ENCODE measurements around the gene MRAS.

The MRAS gene

DNA sequence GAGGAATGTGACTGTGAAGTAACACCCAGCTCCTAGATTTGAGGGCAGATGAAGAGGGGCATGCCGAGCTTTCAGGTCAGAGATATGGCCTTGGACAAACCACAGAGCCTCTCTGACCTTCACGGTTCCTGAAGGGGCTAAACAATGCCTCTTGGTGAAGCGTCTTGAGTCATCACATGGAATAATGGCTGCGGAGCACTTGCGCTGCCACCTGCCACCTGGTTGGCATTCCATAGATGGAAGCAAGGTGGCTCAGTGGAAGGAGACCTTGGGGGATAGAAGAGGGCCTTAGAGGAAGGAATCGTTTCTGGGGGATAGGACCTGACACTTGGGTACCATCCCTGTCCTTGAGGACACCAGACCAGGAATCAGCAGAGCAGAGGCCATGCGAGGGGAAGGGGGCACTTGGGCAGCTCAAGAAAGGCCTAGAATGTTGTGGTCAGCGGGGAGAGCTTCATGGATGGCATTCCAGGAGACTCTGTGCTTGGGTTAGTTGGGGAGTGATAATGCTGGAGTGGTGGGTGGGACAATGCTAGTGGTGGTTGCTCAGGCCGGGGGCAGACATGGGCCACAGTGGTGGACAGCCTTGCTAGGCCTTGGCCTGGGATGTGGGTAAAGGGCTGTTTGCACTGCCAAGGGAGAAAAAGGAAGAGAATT is 12.6 kb downstream of the MRAS start:
- no peak overlapping the region for H3K4me3 ChIP-seq (ENCODE audit: low read depth, low read length)
- TF ChIP-seq, protein P1, sequence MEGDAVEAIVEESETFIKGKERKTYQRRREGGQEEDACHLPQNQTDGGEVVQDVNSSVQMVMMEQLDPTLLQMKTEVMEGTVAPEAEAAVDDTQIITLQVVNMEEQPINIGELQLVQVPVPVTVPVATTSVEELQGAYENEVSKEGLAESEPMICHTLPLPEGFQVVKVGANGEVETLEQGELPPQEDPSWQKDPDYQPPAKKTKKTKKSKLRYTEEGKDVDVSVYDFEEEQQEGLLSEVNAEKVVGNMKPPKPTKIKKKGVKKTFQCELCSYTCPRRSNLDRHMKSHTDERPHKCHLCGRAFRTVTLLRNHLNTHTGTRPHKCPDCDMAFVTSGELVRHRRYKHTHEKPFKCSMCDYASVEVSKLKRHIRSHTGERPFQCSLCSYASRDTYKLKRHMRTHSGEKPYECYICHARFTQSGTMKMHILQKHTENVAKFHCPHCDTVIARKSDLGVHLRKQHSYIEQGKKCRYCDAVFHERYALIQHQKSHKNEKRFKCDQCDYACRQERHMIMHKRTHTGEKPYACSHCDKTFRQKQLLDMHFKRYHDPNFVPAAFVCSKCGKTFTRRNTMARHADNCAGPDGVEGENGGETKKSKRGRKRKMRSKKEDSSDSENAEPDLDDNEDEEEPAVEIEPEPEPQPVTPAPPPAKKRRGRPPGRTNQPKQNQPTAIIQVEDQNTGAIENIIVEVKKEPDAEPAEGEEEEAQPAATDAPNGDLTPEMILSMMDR (IDR thresholded peaks at IDR 0.05; ENCODE audit: low read depth, low read length): no peak

DNA sequence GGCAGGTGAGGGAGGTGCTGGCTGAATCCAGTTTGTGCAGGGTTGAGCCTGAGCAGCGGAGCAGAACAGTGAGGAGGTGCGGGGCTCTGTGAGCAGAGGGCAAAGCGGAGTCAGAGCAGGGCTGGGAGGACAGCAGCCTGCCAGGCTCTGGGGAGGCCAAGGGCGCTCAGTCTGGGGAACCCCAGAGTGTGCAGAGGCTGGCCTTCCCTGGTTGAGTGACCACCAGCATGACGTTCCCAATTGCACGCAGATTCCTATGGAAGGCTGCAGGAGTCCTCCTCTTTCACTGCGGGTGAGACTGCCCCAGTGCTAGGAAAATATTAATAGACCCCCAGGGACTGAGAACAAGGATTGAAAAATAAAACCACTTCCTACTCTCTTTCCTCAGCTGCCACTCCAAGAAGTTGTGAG is 13.2 kb downstream of the MRAS start:
- H3K4me3 ChIP-seq (ENCODE audit: low read depth, low read length): no peak overlapping the region
- TF ChIP-seq, protein P1 (IDR thresholded peaks at IDR 0.05; ENCODE audit: low read depth, low read length): no peak

DNA sequence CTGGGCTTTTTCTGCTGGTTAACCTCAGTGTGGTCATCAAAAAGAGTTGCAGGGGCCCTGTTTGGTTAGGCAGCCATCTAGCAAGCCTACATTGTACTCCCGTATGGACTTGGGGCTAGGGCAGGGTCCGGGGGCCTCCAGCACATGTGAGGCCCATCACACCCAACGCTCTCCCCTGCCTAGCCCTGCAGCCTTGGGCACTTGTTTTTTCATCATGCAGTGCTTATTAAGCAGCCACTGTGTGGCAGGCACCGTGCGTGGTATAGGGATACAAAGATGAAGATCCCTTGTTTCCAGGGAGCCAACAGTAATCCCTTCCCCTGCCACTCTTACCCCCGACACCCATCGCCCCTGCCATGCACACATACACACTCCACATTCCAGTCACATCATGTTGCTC is 14.2 kb downstream of the MRAS start:
- no peak overlapping the region for H3K4me3 ChIP-seq (ENCODE audit: low read depth, low read length)
- TF ChIP-seq, protein P1 (IDR thresholded peaks at IDR 0.05; ENCODE audit: low read depth, low read length): no peak

DNA sequence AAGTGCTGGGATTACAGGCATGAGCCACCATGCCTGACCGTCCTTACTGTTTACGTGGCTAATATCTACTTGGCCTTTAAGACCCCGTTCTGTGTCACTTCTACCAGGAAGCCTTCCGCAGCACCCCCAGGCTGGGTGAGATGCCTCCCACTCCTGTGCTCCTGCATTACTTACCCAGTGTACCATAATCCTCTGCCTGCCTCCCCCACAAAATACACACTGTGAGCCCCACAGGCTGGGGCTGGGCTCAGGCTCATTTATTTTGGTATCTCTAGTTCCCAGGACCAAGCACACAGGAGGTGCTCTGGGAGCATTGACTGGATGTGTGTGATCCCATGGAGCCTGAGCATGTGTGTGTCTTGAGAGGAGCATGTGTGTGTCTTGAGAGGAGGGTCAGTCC is 14.9 kb downstream of the MRAS start:
- H3K4me3 ChIP-seq (ENCODE audit: low read depth, low read length): no peak overlapping the region
- TF ChIP-seq, protein P1 (IDR thresholded peaks at IDR 0.05; ENCODE audit: low read depth, low read length): no peak

DNA sequence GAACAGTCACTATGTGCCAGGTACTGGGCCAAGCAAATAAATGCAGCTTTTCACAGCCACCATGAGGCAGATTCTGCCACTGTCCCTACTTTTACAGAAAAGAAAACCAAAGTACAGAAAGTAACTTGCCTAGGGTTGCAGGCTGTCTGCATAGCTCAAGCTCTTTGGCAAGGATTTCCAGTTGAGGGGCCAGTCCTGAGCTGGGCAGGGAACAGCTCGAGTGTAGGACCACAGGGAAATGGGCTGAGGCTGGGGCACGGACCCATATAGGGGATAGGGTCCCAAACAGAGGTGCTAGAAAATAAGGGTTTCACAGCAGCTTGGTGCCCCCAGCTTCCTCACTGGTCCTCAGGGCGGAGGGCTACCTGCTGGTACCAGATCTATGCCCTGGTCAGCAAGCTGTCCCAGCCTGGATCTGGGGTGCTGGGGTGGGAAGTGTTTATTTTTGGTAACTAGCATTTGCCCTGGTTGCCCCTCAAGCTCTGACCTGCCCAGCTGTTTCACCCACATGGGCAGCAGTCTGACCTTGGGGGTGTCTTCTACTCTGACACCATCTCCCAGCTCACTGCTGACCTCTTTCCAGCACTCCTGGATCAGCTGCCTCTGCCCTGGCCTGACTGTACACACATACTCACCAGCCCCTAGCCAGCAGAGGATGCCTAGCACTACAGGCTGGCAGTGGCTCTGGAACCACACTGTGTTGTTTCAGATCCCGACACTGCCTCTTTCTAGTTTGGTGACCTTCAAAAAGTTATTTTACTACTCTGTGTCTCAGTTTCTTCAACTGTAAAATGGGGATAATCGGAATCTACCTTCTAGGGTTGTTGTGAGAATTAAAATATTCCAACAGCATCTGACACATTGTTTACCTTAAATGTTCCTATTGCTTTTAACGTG is 16.2 kb downstream of the MRAS start:
- TF ChIP-seq, protein P1 (IDR thresholded peaks at IDR 0.05; ENCODE audit: low read depth, low read length): no peak
- H3K4me3 ChIP-seq (ENCODE audit: low read depth, low read length): no peak overlapping the region

DNA sequence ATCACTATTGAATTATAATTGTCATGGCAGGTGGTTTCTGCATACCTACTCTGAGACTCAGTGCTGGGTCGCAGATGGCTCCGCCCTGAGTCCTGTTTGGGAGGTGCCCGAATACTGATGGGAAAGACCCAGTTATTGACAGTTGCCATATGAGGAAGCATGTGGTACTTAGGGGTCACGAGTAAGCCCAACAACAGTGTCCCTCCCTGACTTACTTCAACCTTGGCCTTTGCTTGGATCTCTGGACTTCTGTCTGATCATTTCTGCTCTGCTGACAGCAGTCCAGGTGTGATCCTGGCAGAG is 16.8 kb downstream of the MRAS start:
- no peak overlapping the region for H3K4me3 ChIP-seq (ENCODE audit: low read depth, low read length)
- TF ChIP-seq, protein P1 (IDR thresholded peaks at IDR 0.05; ENCODE audit: low read depth, low read length): no peak
